CD14-positive monocyte (primary cell): ENCODE data around the gene ROR1. TPM values are rescaled to one million over a fixed set of nuclear protein-coding genes. Genes with fewer than 3 reads are reported as not detected.
A peak's percentile ranks its signal among the peaks of the same experiment; 100 is the strongest.

Experiments used
- DNase-seq, 3 donors: peaks; one replicate each; pipeline ENCODE4 v3.0.0-alpha.2; 2011 to 2022
- H2AFZ ChIP-seq: 2 replicates; pipeline ENCODE4 v1.6.0; 2012; ENCODE audit warnings: mild to moderate bottlenecking, low read depth, low read length, inconsistent platforms; ENCODE audit not compliant: insufficient read depth, poor library complexity, severe bottlenecking
- H3K27ac ChIP-seq, 2 donors: 1 replicate in 1 of 2; 2 replicates in 1 of 2; pipeline ENCODE4 v1.5.1; 2012 to 2013; ENCODE audit warnings: low read length in 2 of 2, control low read depth in 1 of 2, inconsistent platforms in 1 of 2, low read depth in 1 of 2, mild to moderate bottlenecking in 1 of 2
- H3K27me3 ChIP-seq, 2 donors: one replicate each; pipeline versions ENCODE4 v1.6.0 to v1.6.1; 2011 to 2013; ENCODE audit warnings: low read length in 2 of 2; ENCODE audit not compliant: control insufficient read depth in 2 of 2, insufficient read depth in 2 of 2
- H3K36me3 ChIP-seq, 2 donors: replicated peaks in 1 of 2; 1 replicate in 1 of 2; 2 replicates in 1 of 2; pipeline versions ENCODE4 v1.5.1 to v1.6.1; 2012 to 2013; ENCODE audit warnings: low read length in 2 of 2, control low read depth in 1 of 2, inconsistent platforms in 1 of 2, mild to moderate bottlenecking in 1 of 2; ENCODE audit not compliant: insufficient read depth in 2 of 2, control insufficient read depth in 1 of 2
- H3K4me1 ChIP-seq, 2 donors: 1 replicate in 1 of 2; 2 replicates in 1 of 2; pipeline versions ENCODE4 v1.5.1 to v1.6.1; 2012 to 2013; ENCODE audit warnings: low read length in 2 of 2, control low read depth in 1 of 2, inconsistent platforms in 1 of 2, mild to moderate bottlenecking in 1 of 2, moderate library complexity in 1 of 2; ENCODE audit not compliant: insufficient read depth in 2 of 2, control insufficient read depth in 1 of 2
- H3K4me2 ChIP-seq: replicated peaks from 2 replicates; pipeline ENCODE3; 2012; ENCODE audit warnings: low read length, moderate library complexity, mild to moderate bottlenecking; ENCODE audit not compliant: poor library complexity, severe bottlenecking; ENCODE audit errors: extremely low read depth
- H3K4me3 ChIP-seq, 3 experiments: fragments of 200-600 bp in 1 of 3; sonication (generic) in 1 of 3; replicated peaks in 1 of 3; 1 replicate in 2 of 3; 2 replicates in 1 of 3; pipeline ENCODE4 v1.5.1; 2011 to 2013; ENCODE audit warnings: low read length in 3 of 3, mild to moderate bottlenecking in 3 of 3, control low read depth in 2 of 3, low read depth in 2 of 3, inconsistent platforms in 1 of 3, moderate library complexity in 1 of 3
- H3K79me2 ChIP-seq: 2 replicates; pipeline ENCODE4 v1.6.0; 2012; ENCODE audit warnings: mild to moderate bottlenecking, control low read depth, inconsistent platforms, low read length, moderate library complexity; ENCODE audit not compliant: insufficient read depth
- H3K9ac ChIP-seq: 2 replicates; pipeline ENCODE4 v1.6.0; 2017; ENCODE audit warnings: low read length, mild to moderate bottlenecking; ENCODE audit not compliant: insufficient read depth, poor library complexity, severe bottlenecking
- H3K9me3 ChIP-seq, 2 donors: replicated peaks in 1 of 2; 1 replicate in 1 of 2; 2 replicates in 1 of 2; pipeline versions ENCODE4 v1.5.1 to v1.6.1; 2012 to 2013; ENCODE audit warnings: low read length in 2 of 2, control low read depth in 1 of 2; ENCODE audit not compliant: control insufficient read depth in 1 of 2, insufficient read depth in 1 of 2
- H4K20me1 ChIP-seq: 2 replicates; pipeline ENCODE4 v1.6.0; 2012; ENCODE audit warnings: mild to moderate bottlenecking, low read length, control low read depth, moderate library complexity; ENCODE audit not compliant: insufficient read depth
- H3K27ac Mint-ChIP-seq, 7 donors: one replicate each; pipeline ENCODE4 v1.8.0; 2020; ENCODE audit warnings: mild to moderate bottlenecking in 7 of 7, mixed read lengths in 7 of 7, moderate library complexity in 6 of 7, inconsistent platforms in 2 of 7
- H3K27me3 Mint-ChIP-seq, 3 donors: one replicate each; pipeline ENCODE4 v1.8.0; 2021 to 2022; ENCODE audit warnings: low read depth in 3 of 3, mild to moderate bottlenecking in 3 of 3, mixed read lengths in 3 of 3, moderate library complexity in 3 of 3, inconsistent platforms in 1 of 3
- H3K36me3 Mint-ChIP-seq, 2 donors: one replicate each; pipeline ENCODE4 v1.8.0; 2020; ENCODE audit warnings: mixed read lengths in 2 of 2, inconsistent platforms in 1 of 2, mild to moderate bottlenecking in 1 of 2
- H3K4me1 Mint-ChIP-seq: one replicate; pipeline ENCODE4 v1.8.0; 2020; ENCODE audit warnings: mild to moderate bottlenecking, mixed read lengths
- H3K4me3 Mint-ChIP-seq, 2 donors: one replicate each; pipeline ENCODE4 v1.8.0; 2020; ENCODE audit warnings: mild to moderate bottlenecking in 2 of 2, mixed read lengths in 2 of 2, moderate library complexity in 1 of 2
- H3K9me3 Mint-ChIP-seq, 7 donors: one replicate each; pipeline ENCODE4 v1.8.0; 2020 to 2022; ENCODE audit warnings: mixed read lengths in 7 of 7, mild to moderate bottlenecking in 6 of 7, moderate library complexity in 6 of 7, inconsistent platforms in 2 of 7
- CTCF ChIP-seq: fragments of 200-600 bp; IDR thresholded peaks from one replicate; pipeline ENCODE4 v1.8.0; 2022; ENCODE audit warnings: antibody characterized with exemption, mild to moderate bottlenecking
- WGBS: methylation state at CpG from one replicate; pipeline ENCODE4 v1.1.5; 2013; ENCODE audit warnings: missing lambda C conversion rate; ENCODE audit not compliant: insufficient coverage; 5-methylcytosine and 5-hydroxymethylcytosine counted together
- intact Hi-C, 2 donors: fragments of 100-400 bp; cut with micrococcal nuclease; formaldehyde crosslinking; loops; one replicate each; pipeline versions ENCODE4 v1.15.0 to v1.15.1; 2023
- polyA plus RNA-seq, 3 donors: library from polyadenylated mRNA; depleted of rRNA in 1 of 3; unstranded in 2 of 3; stranded (reverse) in 1 of 3; fragments of 300-500 nt in 2 of 3; fragments of >200 nt in 1 of 3; fragmentation: Illumina TruSeq in 2 of 3; gene quantifications; 1 replicate in 2 of 3; 2 replicates in 1 of 3; pipeline ENCODE4 v1.2.3, GENCODE V29; 2012 to 2021

The ROR1 gene
- polyA plus RNA-seq, 3 donors = not detected

DNA sequence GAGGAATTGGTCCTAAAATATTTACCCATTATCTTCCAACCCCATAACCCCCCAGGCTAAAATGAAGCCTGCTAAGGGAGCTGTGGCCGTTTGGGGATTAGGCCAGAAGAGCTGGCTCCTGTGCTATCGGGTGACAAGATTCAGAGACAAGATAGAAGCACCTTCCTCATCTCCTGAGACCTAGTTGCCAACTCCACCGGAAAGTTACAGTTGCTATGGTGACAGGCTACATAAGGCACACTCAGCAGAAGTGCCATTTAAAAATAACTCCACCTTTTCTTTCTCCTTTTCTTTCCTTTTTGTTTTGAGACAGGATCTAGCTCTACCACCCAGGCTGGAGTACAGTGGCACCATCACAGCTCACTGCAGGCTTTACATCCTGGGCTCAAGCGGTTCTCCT lies 43.6 kb upstream of the ROR1 start:
- Mint-ChIP-seq H3K36me3 (no peaks in the 10 kb centered on the region), H3K4me3 (no peak overlapping the region), H3K27me3 (peaks cover 0 to 5% (median 1%) of the 10 kb centered on the region in 3 donors), H3K9me3 (peaks cover 0 to 6% (median 2%) of the 10 kb centered on the region in 7 donors), H3K27ac (no peak overlapping the region), H3K4me1 (peaks cover 8% of the 10 kb centered on the region)
- TF ChIP-seq CTCF = no peak
- no peaks in the 10 kb centered on the region for H3K4me1 ChIP-seq
- H3K4me2 ChIP-seq = no peak overlapping the region
- intact Hi-C loops = loop anchor here in 1 of 2 donors (10.0 kb wide), 1 partner anchor 1615 kb away; no protein-coding TSS in a partner anchor
- H2AFZ ChIP-seq = no peak overlapping the region
- DNase-seq = no peak
- no peaks in the 10 kb centered on the region for H3K27me3 ChIP-seq
- no peak overlapping the region for H3K27ac ChIP-seq
- H3K9me3 ChIP-seq = no peaks in the 10 kb centered on the region
- H3K36me3 ChIP-seq = no peaks in the 10 kb centered on the region
- no peaks in the 10 kb centered on the region for H4K20me1 ChIP-seq
- H3K79me2 ChIP-seq = no peaks in the 10 kb centered on the region
- WGBS = 43% methylated on average over 3 of the region's 4 CpGs
- H3K4me3 ChIP-seq = no peak overlapping the region
- no peak overlapping the region for H3K9ac ChIP-seq

DNA sequence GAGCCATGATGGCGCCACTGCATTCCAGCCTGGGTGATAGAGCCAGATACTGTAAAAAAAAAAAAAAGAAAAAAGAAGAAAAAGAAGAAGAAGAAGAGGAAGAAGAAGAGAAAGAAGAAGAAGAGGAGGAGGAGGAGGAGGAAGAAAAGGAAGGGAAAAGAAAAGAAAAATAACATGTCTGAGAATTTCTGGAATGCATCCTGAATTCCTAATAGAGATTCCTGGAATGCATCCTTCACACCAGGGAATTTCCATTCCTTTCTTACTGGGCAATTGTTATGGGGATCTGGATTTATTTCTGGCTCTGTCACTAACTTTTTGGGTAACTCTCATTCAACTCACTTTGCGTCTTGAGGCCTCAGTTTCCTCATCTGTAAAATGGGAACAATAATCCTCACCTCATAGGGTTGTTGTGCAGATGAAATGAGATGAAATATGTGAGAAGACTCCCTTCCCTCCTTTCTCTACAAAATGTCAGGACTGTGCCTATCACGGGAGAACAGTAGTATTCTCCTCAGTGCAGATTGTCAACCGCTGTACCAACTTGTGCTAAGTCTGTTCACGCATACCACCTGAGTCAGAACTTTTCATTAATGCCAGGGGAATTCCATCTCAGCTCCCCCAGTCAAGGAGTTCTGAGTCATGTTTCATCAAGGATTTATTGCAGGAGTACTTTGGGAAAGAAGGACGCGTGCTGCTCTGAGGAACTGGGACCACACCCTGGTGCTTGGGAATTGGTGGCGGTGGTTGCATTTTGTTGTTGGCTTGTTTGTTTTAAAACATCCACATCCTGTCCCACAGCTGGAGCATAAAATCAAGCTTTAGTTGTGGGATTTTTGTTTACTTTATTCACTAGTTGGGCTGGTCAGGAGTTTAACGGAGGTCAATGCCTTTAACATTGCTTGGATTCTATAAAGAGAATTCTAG lies 42.4 kb upstream of the ROR1 start:
- Histone ChIP-seq H3K9ac (no peak overlapping the region), H3K4me2 (no peak overlapping the region), H3K4me3 (no peak overlapping the region), H4K20me1 (no peaks in the 10 kb centered on the region), H3K27me3 (no peaks in the 10 kb centered on the region), H3K27ac (no peak overlapping the region), H3K9me3 (no peaks in the 10 kb centered on the region), H3K4me1 (no peaks in the 10 kb centered on the region), H3K36me3 (no peaks in the 10 kb centered on the region), H2AFZ (no peak overlapping the region), H3K79me2 (no peaks in the 10 kb centered on the region)
- peaks cover 0 to 11% (median 3%) of the 10 kb centered on the region in 7 donors for H3K9me3 Mint-ChIP-seq
- no peak overlapping the region for H3K27ac Mint-ChIP-seq
- H3K4me1 Mint-ChIP-seq = peaks cover 8% of the 10 kb centered on the region
- peaks cover 4 to 7% (median 4%) of the 10 kb centered on the region in 3 donors for H3K27me3 Mint-ChIP-seq
- no peaks in the 10 kb centered on the region for H3K36me3 Mint-ChIP-seq
- intact Hi-C loops = loop anchor here in 1 of 2 donors (10.0 kb wide), 1 partner anchor 1613 kb away; no protein-coding TSS in a partner anchor
- 75% methylated on average over 5 of the region's 9 CpGs for WGBS
- H3K4me3 Mint-ChIP-seq = peak overlapping the region in 1 of 2 donors; percentile 61
- DNase-seq = no peak
- no peak for TF ChIP-seq CTCF
